IPS DF 6.9 (cell line): ENCODE results near the gene KCNQ1.

Source experiments
- DNase-seq: peaks from one replicate; pipeline ENCODE4 v3.0.0-alpha.2; 2013; ENCODE audit warnings: low read depth, low spot score
- H3K27ac ChIP-seq: one replicate; pipeline ENCODE4 v1.5.1; 2013; ENCODE audit warnings: low read length, control low read depth
- H3K27me3 ChIP-seq: 2 replicates; pipeline ENCODE4 v1.6.1; 2013; ENCODE audit warnings: mild to moderate bottlenecking, low read length; ENCODE audit not compliant: control insufficient read depth, insufficient read depth
- H3K36me3 ChIP-seq: 2 replicates; pipeline ENCODE4 v1.6.1; 2013; ENCODE audit warnings: low read length; ENCODE audit not compliant: control insufficient read depth, insufficient read depth
- H3K4me1 ChIP-seq: 2 replicates; pipeline ENCODE4 v1.6.1; 2013; ENCODE audit warnings: low read length; ENCODE audit not compliant: control insufficient read depth, insufficient read depth
- H3K4me3 ChIP-seq: 2 replicates; pipeline ENCODE4 v1.5.1; 2013; ENCODE audit warnings: mild to moderate bottlenecking, low read length
- H3K9me3 ChIP-seq: 2 replicates; pipeline ENCODE4 v1.6.1; 2013; ENCODE audit warnings: low read length, inconsistent platforms; ENCODE audit not compliant: control insufficient read depth, insufficient read depth
- WGBS: extraction: QIAGEN DNeasy Blood & Tissue Kit; methylation state at CpG from one replicate; pipeline ENCODE4 v1.1.7; 2013; ENCODE audit warnings: mixed read lengths, missing lambda C conversion rate; ENCODE audit not compliant: insufficient read length, insufficient coverage; 5-methylcytosine and 5-hydroxymethylcytosine counted together

Gene KCNQ1

GRCh38 chr11:2666828-2667570 is 222.2 kb downstream of the KCNQ1 start:
- H3K4me1 ChIP-seq: no peaks in the 10 kb centered on the region
- H3K36me3 ChIP-seq: no peaks in the 10 kb centered on the region
- H3K27ac ChIP-seq: no peak overlapping the region
- H3K27me3 ChIP-seq: no peaks in the 10 kb centered on the region
- no peaks in the 10 kb centered on the region for H3K9me3 ChIP-seq
- no peak for DNase-seq
- no peak overlapping the region for H3K4me3 ChIP-seq
- WGBS: no CpG with 5 or more reads among the region's 15 CpGs

- Histone ChIP-seq H3K4me3 (no peak overlapping the region), H3K27me3 (no peaks in the 10 kb centered on the region), H3K27ac (no peak overlapping the region), H3K36me3 (no peaks in the 10 kb centered on the region), H3K4me1 (no peaks in the 10 kb centered on the region), H3K9me3 (no peaks in the 10 kb centered on the region)
- no peak for DNase-seq
- no CpG with 5 or more reads among the region's 2 CpGs for WGBS
These were observed 223.1 kb downstream of the KCNQ1 start for GRCh38 chr11:2667940-2668339.

- no peaks in the 10 kb centered on the region for H3K27me3 ChIP-seq
- DNase-seq: no peak
- WGBS: no CpG with 5 or more reads among the region's 5 CpGs
- no peaks in the 10 kb centered on the region for H3K4me1 ChIP-seq
- H3K36me3 ChIP-seq: no peaks in the 10 kb centered on the region
- no peak overlapping the region for H3K4me3 ChIP-seq
- no peak overlapping the region for H3K27ac ChIP-seq
- no peaks in the 10 kb centered on the region for H3K9me3 ChIP-seq
These were observed 224.1 kb downstream of the KCNQ1 start for GRCh38 chr11:2668876-2669275.

GRCh38 chr11:2669634-2670469 is 225.0 kb downstream of the KCNQ1 start:
- H3K9me3 ChIP-seq: no peaks in the 10 kb centered on the region
- no peaks in the 10 kb centered on the region for H3K36me3 ChIP-seq
- H3K27me3 ChIP-seq: no peaks in the 10 kb centered on the region
- peaks cover 2% of the 10 kb centered on the region; the same call in 1 of the 2 replicates for H3K4me1 ChIP-seq
- WGBS: no CpG with 5 or more reads among the region's 8 CpGs
- H3K4me3 ChIP-seq: no peak overlapping the region
- DNase-seq: no peak
- H3K27ac ChIP-seq: no peak overlapping the region

GRCh38 chr11:2670541-2671100 is 225.8 kb downstream of the KCNQ1 start:
- H3K4me3 ChIP-seq: no peak overlapping the region
- no peaks in the 10 kb centered on the region for H3K9me3 ChIP-seq
- no peak for DNase-seq
- H3K36me3 ChIP-seq: no peaks in the 10 kb centered on the region
- WGBS: no CpG with 5 or more reads among the region's 1 CpG
- H3K27me3 ChIP-seq: no peaks in the 10 kb centered on the region
- peaks cover 2% of the 10 kb centered on the region; the same call in 1 of the 2 replicates for H3K4me1 ChIP-seq
- no peak overlapping the region for H3K27ac ChIP-seq

GRCh38 chr11:2671748-2672147 is 226.9 kb downstream of the KCNQ1 start:
- no CpG with 5 or more reads among the region's 3 CpGs for WGBS
- Histone ChIP-seq H3K27me3 (no peaks in the 10 kb centered on the region), H3K36me3 (no peaks in the 10 kb centered on the region), H3K4me3 (no peak overlapping the region), H3K4me1 (peaks cover 2% of the 10 kb centered on the region; the same call in 1 of the 2 replicates), H3K9me3 (no peaks in the 10 kb centered on the region), H3K27ac (no peak overlapping the region)
- DNase-seq: no peak

- no peaks in the 10 kb centered on the region for H3K36me3 ChIP-seq
- H3K9me3 ChIP-seq: no peaks in the 10 kb centered on the region
- H3K4me1 ChIP-seq: peaks cover 2% of the 10 kb centered on the region; the same call in 1 of the 2 replicates
- no peak for DNase-seq
- no peak overlapping the region for H3K27ac ChIP-seq
- no peak overlapping the region for H3K4me3 ChIP-seq
- no peaks in the 10 kb centered on the region for H3K27me3 ChIP-seq
- no CpG with 5 or more reads among the region's 4 CpGs for WGBS
These were observed 227.9 kb downstream of the KCNQ1 start for GRCh38 chr11:2672553-2673249.

- no peak for DNase-seq
- no CpG with 5 or more reads among the region's 2 CpGs for WGBS
- Histone ChIP-seq H3K4me1 (peaks cover 2% of the 10 kb centered on the region; the same call in 1 of the 2 replicates), H3K4me3 (no peak overlapping the region), H3K27ac (no peak overlapping the region), H3K36me3 (no peaks in the 10 kb centered on the region), H3K9me3 (no peaks in the 10 kb centered on the region), H3K27me3 (no peaks in the 10 kb centered on the region)
These were observed 228.4 kb downstream of the KCNQ1 start for GRCh38 chr11:2673250-2673610.

GRCh38 chr11:2673871-2674471 is 229.2 kb downstream of the KCNQ1 start:
- Histone ChIP-seq H3K9me3 (no peaks in the 10 kb centered on the region), H3K27me3 (no peaks in the 10 kb centered on the region), H3K4me3 (no peak overlapping the region), H3K4me1 (peaks cover 2% of the 10 kb centered on the region; the same call in 1 of the 2 replicates), H3K27ac (no peak overlapping the region), H3K36me3 (no peaks in the 10 kb centered on the region)
- DNase-seq: no peak
- no CpG with 5 or more reads among the region's 16 CpGs for WGBS

GRCh38 chr11:2674658-2675131 is 229.9 kb downstream of the KCNQ1 start:
- Histone ChIP-seq H3K27ac (no peak overlapping the region), H3K4me3 (no peak overlapping the region), H3K4me1 (peaks cover 2% of the 10 kb centered on the region; the same call in 1 of the 2 replicates), H3K36me3 (no peaks in the 10 kb centered on the region), H3K9me3 (no peaks in the 10 kb centered on the region), H3K27me3 (no peaks in the 10 kb centered on the region)
- DNase-seq: no peak
- WGBS: no CpG with 5 or more reads among the region's 8 CpGs
